Effector memory CD4-positive, alpha-beta T cell (primary cell): Measurements from ENCODE around the gene SMG6.

ENCODE experiments used
- DNase-seq, 3 donors: peaks; one replicate each; pipeline ENCODE4 v3.0.0-alpha.2; 2020
- H3K27ac ChIP-seq: 2 replicates; pipeline ENCODE4 v1.7.0; 2013; ENCODE audit warnings: mild to moderate bottlenecking, low read length, moderate library complexity; ENCODE audit not compliant: insufficient read depth, poor library complexity, severe bottlenecking
- H3K27me3 ChIP-seq: replicated peaks from 2 replicates; pipeline ENCODE4 v1.7.0; 2013; ENCODE audit warnings: mild to moderate bottlenecking, low read length; ENCODE audit not compliant: insufficient read depth, control insufficient read depth, poor library complexity, severe bottlenecking
- H3K36me3 ChIP-seq: 2 replicates; pipeline ENCODE4 v1.7.0; 2013; ENCODE audit warnings: mild to moderate bottlenecking, low read length, moderate library complexity; ENCODE audit not compliant: control insufficient read depth, insufficient read depth
- H3K4me1 ChIP-seq: 2 replicates; pipeline ENCODE4 v1.7.0; 2013; ENCODE audit warnings: low read length, mild to moderate bottlenecking; ENCODE audit not compliant: control insufficient read depth, insufficient read depth, poor library complexity, severe bottlenecking
- H3K4me3 ChIP-seq: 2 replicates; pipeline ENCODE4 v1.7.0; 2013; ENCODE audit warnings: low read length, low read depth, mild to moderate bottlenecking; ENCODE audit not compliant: insufficient read depth, poor library complexity, severe bottlenecking
- H3K9me3 ChIP-seq: 2 replicates; pipeline ENCODE4 v1.7.0; 2013; ENCODE audit warnings: mild to moderate bottlenecking, low read length, moderate library complexity; ENCODE audit not compliant: control insufficient read depth

SMG6 gene

GRCh38 chr17:2024572-2025219 is 278.9 kb downstream of the SMG6 start:
- DNase-seq: no peak
- Histone ChIP-seq H3K9me3 (no peaks in the 10 kb centered on the region), H3K4me3 (peak overlapping the region; percentile 74), H3K27me3 (peaks cover 15% of the 10 kb centered on the region), H3K36me3 (no peaks in the 10 kb centered on the region), H3K4me1 (peaks cover 30% of the 10 kb centered on the region), H3K27ac (no peak overlapping the region)

DNA sequence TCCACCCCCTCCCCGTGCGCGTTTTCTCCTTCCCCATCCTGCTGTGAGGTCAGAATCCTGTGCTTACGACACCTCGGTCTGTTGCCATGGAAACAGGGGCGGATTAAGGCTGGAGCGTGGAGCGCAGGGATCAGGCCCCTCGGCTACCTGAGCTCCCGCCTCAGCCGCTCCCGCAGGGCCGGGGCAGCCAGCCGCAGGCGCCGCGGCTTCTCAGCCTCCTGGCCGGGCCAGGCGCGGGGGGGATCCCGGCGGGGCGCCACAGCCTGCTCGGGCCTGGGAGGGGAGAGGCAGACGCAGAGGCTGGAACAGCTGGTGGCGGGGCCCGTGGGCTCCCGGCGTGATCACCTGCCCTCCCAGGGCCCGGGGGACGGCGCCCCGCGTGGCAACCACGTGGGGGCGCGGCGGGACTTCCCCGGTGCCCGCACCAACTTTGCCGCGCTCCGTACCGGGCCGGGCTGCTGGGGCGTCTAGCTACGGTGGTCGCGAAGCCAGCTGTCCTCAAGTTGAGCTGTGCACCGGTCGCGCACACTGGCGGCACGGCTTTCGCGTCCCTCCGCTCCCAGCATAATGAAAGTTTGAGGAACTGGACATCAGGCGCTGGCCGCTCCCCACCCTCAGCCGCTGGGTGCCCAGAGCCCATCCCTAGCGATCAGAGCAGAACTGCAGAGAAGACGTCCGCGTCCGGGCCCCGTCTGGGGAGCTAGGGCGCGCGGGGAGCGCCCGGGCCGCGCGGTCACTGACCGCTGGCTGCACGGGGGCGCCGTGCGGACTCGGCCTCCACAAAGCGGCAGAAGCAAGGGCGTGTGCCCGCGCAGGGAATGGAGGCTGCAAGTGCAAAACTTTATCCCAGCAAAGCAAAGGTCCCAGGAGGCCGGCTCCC is 279.7 kb downstream of the SMG6 start:
- Histone ChIP-seq H3K27me3 (peaks cover 15% of the 10 kb centered on the region), H3K4me3 (peak overlapping the region; percentile 74), H3K27ac (no peak overlapping the region), H3K4me1 (peaks cover 28% of the 10 kb centered on the region), H3K9me3 (no peaks in the 10 kb centered on the region), H3K36me3 (no peaks in the 10 kb centered on the region)
- DNase-seq: peak in 2 of 3 donors; percentile 29 to 40

- Histone ChIP-seq H3K4me3 (no peak overlapping the region), H3K27me3 (peaks cover 15% of the 10 kb centered on the region)
- no peak for DNase-seq
Measured at GRCh38 chr17:2023256-2023655, 280.3 kb downstream of the SMG6 start.

GRCh38 chr17:2022647-2023240 is 280.8 kb downstream of the SMG6 start:
- peaks cover 28% of the 10 kb centered on the region for H3K4me1 ChIP-seq
- no peaks in the 10 kb centered on the region for H3K9me3 ChIP-seq
- no peak overlapping the region for H3K27ac ChIP-seq
- DNase-seq: no peak
- no peak overlapping the region for H3K4me3 ChIP-seq
- no peaks in the 10 kb centered on the region for H3K36me3 ChIP-seq
- H3K27me3 ChIP-seq: peaks cover 15% of the 10 kb centered on the region

More at GRCh38 chr17:2023256-2023655, 280.3 kb downstream of the SMG6 start:
- Histone ChIP-seq H3K36me3 (no peaks in the 10 kb centered on the region), H3K27ac (no peak overlapping the region), H3K4me1 (peaks cover 28% of the 10 kb centered on the region), H3K9me3 (no peaks in the 10 kb centered on the region)

DNA sequence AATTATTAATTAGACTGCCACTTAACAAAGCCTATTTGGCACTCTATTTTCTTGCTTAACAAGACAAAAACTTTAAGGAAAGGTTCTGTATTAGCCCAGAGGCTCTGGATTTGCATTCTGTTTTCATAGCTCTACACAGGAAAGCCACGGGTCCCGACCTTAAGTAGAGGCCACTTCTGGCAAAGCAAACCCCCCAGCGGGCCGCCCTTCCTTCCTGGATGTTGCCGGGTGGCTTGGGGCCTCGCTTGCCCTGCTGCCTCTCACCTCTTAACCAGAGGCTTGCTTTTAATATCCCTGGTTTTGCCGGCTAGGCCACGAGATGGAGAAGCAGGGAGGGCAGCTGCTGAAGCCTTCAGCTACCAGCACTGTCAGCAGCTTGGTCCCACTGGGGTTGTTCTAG is 282.9 kb downstream of the SMG6 start:
- H3K27ac ChIP-seq: no peak overlapping the region
- no peak overlapping the region for H3K4me3 ChIP-seq
- H3K4me1 ChIP-seq: peaks cover 23% of the 10 kb centered on the region
- H3K36me3 ChIP-seq: no peaks in the 10 kb centered on the region
- H3K9me3 ChIP-seq: no peaks in the 10 kb centered on the region
- peaks cover 10% of the 10 kb centered on the region for H3K27me3 ChIP-seq
- no peak for DNase-seq

DNA sequence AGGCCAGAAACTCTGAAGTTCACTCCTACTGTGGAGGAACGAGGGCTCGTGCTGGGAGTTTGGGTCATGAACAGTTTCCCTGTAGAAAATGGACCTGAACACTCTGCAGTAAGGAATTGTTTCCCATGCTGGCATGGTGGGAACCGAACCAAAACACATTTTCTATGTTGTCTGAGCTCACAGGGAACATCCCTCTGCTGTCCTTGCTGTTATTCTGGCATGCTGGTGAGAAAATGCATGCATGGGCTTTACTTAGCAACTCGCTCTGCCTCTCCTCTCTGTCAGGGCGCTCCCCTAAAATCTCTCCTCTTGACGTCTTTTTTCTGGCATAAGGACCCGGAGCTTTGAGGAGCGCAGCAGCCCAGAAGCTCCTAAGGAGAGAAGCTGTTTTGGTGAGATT is 283.9 kb downstream of the SMG6 start:
- Histone ChIP-seq H3K9me3 (no peaks in the 10 kb centered on the region), H3K27me3 (peaks cover 6% of the 10 kb centered on the region), H3K27ac (no peak overlapping the region), H3K36me3 (no peaks in the 10 kb centered on the region), H3K4me3 (no peak overlapping the region), H3K4me1 (peaks cover 19% of the 10 kb centered on the region)
- DNase-seq: no peak

DNA sequence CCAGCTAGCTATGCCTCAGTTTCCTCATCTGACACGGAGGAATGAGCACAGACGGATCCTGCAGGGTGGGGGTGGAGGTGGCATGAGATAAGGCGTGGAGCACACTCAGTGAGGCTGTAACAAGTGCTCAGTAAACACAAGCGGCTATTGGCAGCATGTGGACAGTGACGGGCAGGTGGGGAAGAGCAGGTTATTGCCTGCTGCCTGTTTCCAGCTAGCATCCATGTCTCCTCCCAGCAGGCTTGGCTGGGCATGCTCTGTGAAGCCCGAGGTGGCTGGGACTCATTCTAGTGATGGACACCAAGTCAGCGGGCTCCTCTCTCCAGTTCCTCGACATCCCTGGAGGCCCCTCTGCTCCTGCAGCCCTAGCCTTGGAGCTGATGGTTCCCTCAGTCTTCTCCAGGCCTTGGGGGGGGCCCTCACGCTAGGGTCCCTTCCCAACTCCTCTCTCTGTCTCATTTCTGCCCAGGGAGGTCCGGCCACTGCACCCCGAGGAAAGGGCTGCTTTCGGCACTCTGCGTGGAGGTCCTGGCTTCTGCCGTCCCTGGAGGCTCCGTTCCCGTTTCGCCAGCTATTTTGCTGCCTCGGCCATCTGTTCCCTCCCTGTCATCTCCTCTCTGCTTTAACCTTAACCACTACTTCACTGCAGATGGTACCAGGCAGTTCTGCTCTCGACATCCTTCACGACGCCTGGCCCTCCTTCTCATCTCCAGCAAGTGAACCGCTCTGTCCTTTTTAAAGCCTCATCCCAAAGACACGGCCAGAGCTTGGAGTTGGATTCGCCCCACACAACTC is 284.7 kb downstream of the SMG6 start:
- H3K27me3 ChIP-seq: no peaks in the 10 kb centered on the region
- no peak for DNase-seq
- no peak overlapping the region for H3K27ac ChIP-seq
- no peaks in the 10 kb centered on the region for H3K36me3 ChIP-seq
- no peaks in the 10 kb centered on the region for H3K9me3 ChIP-seq
- H3K4me1 ChIP-seq: peaks cover 12% of the 10 kb centered on the region
- H3K4me3 ChIP-seq: no peak overlapping the region

DNA sequence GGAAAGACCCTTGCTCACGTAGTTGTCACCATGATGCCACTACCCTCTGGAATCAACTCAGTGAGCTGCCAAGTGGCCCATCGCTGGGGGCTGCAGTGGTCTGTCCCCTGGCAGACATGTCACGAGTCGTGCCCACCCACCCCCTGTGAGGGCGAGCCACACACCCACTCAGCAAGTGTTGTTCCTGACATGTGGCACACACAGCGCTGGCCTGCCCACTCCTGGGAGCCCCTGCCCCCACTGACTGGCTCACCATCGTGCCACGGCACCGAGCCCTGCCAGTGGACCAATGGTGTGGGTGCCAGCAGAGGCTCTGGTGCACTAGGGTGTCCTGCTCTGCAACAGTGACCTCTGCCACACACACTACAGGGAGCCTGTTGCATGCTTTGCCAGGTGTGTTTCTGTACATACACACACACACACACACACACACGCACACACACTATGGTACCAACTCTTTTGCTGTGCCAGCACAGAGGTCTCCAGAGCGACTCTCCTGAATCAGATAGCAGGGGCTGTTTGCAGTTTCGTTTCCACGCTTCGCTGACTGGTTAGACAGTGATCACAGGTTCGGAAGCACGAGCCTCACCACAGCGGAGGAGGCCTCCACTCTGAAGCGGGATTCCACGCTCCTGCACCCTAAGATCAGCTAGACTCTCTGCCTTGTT is 286.2 kb downstream of the SMG6 start:
- no peaks in the 10 kb centered on the region for H3K36me3 ChIP-seq
- H3K27me3 ChIP-seq: no peaks in the 10 kb centered on the region

DNA sequence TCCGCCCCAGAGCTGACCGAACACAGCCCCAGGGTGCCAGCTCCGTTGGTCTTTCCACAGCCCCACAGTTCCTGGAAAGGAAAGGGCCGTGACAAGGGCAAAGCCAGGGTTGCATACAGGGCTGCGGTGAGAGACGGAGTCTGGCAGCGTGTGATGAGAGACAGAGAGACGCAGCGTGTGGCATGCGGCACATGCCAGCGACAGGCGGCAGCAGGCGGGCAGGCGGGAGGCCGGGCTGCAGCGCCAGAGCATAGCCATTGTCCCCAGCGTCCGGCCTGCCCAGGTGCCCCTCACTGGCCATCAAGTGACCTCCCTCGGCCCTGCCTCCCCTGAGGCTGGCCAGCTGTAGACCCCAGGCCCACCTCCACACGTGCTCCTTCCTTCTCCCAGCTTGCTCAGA is 287.1 kb downstream of the SMG6 start:
- Histone ChIP-seq H3K36me3 (no peaks in the 10 kb centered on the region), H3K4me1 (no peaks in the 10 kb centered on the region), H3K4me3 (no peak overlapping the region), H3K27ac (no peak overlapping the region), H3K9me3 (no peaks in the 10 kb centered on the region), H3K27me3 (no peaks in the 10 kb centered on the region)
- no peak for DNase-seq

More for the DNA sequence above, 286.2 kb downstream of the SMG6 start:
- no peak for DNase-seq
- H3K9me3 ChIP-seq: no peaks in the 10 kb centered on the region
- no peaks in the 10 kb centered on the region for H3K4me1 ChIP-seq
- H3K27ac ChIP-seq: no peak overlapping the region
- H3K4me3 ChIP-seq: no peak overlapping the region
